GM23338 (cell line): ENCODE data around the gene ARSB. TPM values are rescaled to one million over a fixed set of nuclear protein-coding genes. Genes with fewer than 3 reads are reported as not detected.

ENCODE experiments used
- ATAC-seq: fragments of 200-7000 bp; cut with Tn5 transposase; 3 replicates; pipeline ENCODE4 v1.9.1; 2020
- DNase-seq: peaks from one replicate; pipeline ENCODE4 v3.0.0-alpha.2; 2015; ENCODE audit warnings: low spot score
- H2AFZ ChIP-seq: fragments of 200-600 bp; sonication (generic); 2 replicates; pipeline ENCODE4 v1.8.0; 2016; ENCODE audit warnings: antibody characterized with exemption, mild to moderate bottlenecking, moderate library complexity
- H3F3A ChIP-seq: fragments of 200-600 bp; sonication (generic); replicated peaks from 2 replicates; pipeline ENCODE4 v1.8.0; 2017; ENCODE audit warnings: antibody characterized with exemption, mixed run types, low read depth
- H3K27ac ChIP-seq: fragments of 200-600 bp; sonication (generic); 2 replicates; pipeline ENCODE4 v1.6.1; 2016; ENCODE audit warnings: low read depth
- H3K27me3 ChIP-seq: fragments of 200-600 bp; sonication (generic); 2 replicates; pipeline ENCODE4 v1.8.0; 2016; ENCODE audit warnings: mild to moderate bottlenecking, mixed run types, moderate library complexity; ENCODE audit not compliant: insufficient read depth
- H3K36me3 ChIP-seq: fragments of 200-600 bp; sonication (generic); 2 replicates; pipeline ENCODE4 v1.8.0; 2016; ENCODE audit warnings: mild to moderate bottlenecking; ENCODE audit not compliant: insufficient read depth
- H3K4me1 ChIP-seq: fragments of 200-600 bp; sonication (generic); 2 replicates; pipeline ENCODE4 v1.8.0; 2016; ENCODE audit warnings: mild to moderate bottlenecking, moderate library complexity; ENCODE audit not compliant: insufficient read depth
- H3K4me2 ChIP-seq: fragments of 200-600 bp; sonication (generic); 2 replicates; pipeline ENCODE4 v1.7.1; 2017; ENCODE audit warnings: mixed run types
- H3K4me3 ChIP-seq: fragments of 200-600 bp; sonication (generic); 2 replicates; pipeline ENCODE4 v1.6.1; 2016; ENCODE audit warnings: mixed run types
- H3K79me2 ChIP-seq: fragments of 200-600 bp; sonication (generic); replicated peaks from 2 replicates; pipeline ENCODE4 v1.8.0; 2017; ENCODE audit warnings: mild to moderate bottlenecking; ENCODE audit not compliant: insufficient read depth
- H3K9me2 ChIP-seq: fragments of 200-600 bp; sonication (generic); 2 replicates; pipeline ENCODE4 v1.8.0; 2017; ENCODE audit not compliant: insufficient read depth
- H4K20me1 ChIP-seq: fragments of 200-600 bp; sonication (generic); replicated peaks from 2 replicates; pipeline ENCODE4 v1.8.0; 2017; ENCODE audit warnings: mild to moderate bottlenecking; ENCODE audit not compliant: insufficient read depth
- H3K27ac Mint-ChIP-seq: 2 replicates; pipeline ENCODE4 v1.8.0; 2020; ENCODE audit warnings: inconsistent platforms, mild to moderate bottlenecking, moderate library complexity, mixed read lengths
- H3K27me3 Mint-ChIP-seq: 3 replicates; pipeline ENCODE4 v1.8.0; 2022; ENCODE audit warnings: low read depth, mild to moderate bottlenecking, moderate library complexity, mixed read lengths, inconsistent platforms; ENCODE audit not compliant: insufficient read depth, poor library complexity
- H3K36me3 Mint-ChIP-seq: 3 replicates; pipeline ENCODE4 v1.8.0; 2021; ENCODE audit warnings: low read depth, mild to moderate bottlenecking, inconsistent platforms, moderate library complexity, mixed read lengths
- H3K4me1 Mint-ChIP-seq: 3 replicates; pipeline ENCODE4 v1.8.0; 2020; ENCODE audit warnings: mild to moderate bottlenecking, inconsistent platforms, mixed read lengths
- H3K4me3 Mint-ChIP-seq: 3 replicates; pipeline ENCODE4 v1.8.0; 2021; ENCODE audit warnings: moderate library complexity, mild to moderate bottlenecking, inconsistent platforms, mixed read lengths
- H3K9me3 Mint-ChIP-seq: 3 replicates; pipeline ENCODE4 v1.8.0; 2020; ENCODE audit warnings: moderate library complexity, mild to moderate bottlenecking, inconsistent platforms, mixed read lengths
- CREB1 ChIP-seq: fragments of 250-450 bp; sonication (Bioruptor Pico); IDR thresholded peaks from 2 replicates; pipeline ENCODE4 v1.5.0; 2020; ENCODE audit warnings: low read depth, mild to moderate bottlenecking, moderate library complexity
- EZH2 ChIP-seq: fragments of 200-600 bp; sonication (generic); IDR thresholded peaks from one replicate; pipeline ENCODE4 v1.8.0; 2017; ENCODE audit warnings: antibody characterized with exemption, mild to moderate bottlenecking, low read depth; ENCODE audit not compliant: unreplicated experiment
- EZH2phosphoT487 ChIP-seq: fragments of 200-600 bp; sonication (generic); IDR thresholded peaks from one replicate; pipeline ENCODE4 v1.8.1; 2018; ENCODE audit warnings: antibody characterized with exemption; ENCODE audit not compliant: unreplicated experiment
- NANOG ChIP-seq: IDR thresholded peaks from 2 replicates; pipeline ENCODE4 v1.6.1; 2016; ENCODE audit warnings: antibody characterized with exemption, borderline replicate concordance
- POLR2AphosphoS5 ChIP-seq: IDR thresholded peaks from 2 replicates; pipeline ENCODE4 v1.6.1; 2016; ENCODE audit warnings: antibody characterized with exemption, low read depth
- STAT1 ChIP-seq: IDR thresholded peaks from one replicate; pipeline ENCODE4 v1.6.1; 2016; ENCODE audit warnings: antibody characterized with exemption; ENCODE audit not compliant: unreplicated experiment
- ZNF462 ChIP-seq: fragments of 250-450 bp; sonication (Bioruptor Pico); IDR thresholded peaks from 2 replicates; pipeline ENCODE4 v1.5.0; 2020; ENCODE audit warnings: mild to moderate bottlenecking, moderate library complexity
- polyA plus RNA-seq: library from polyadenylated mRNA; unstranded; fragments of >200 nt; fragmentation: Nextera tagmentation; extraction: Ambion mirVana; gene quantifications from 2 replicates; pipeline ENCODE4 v1.2.1, GENCODE V29; 2016
- total RNA-seq: library from RNA; depleted of rRNA; stranded (reverse); fragments of >200 nt; shearing (Covaris generic); gene quantifications from 2 replicates; pipeline ENCODE4 v1.2.3, GENCODE V29; 2014
- TF ChIP-seq, protein P1 (sequence below), 2 experiments: fragments of 200-600 bp in 1 of 2; sonication (generic) in 1 of 2; conservative IDR thresholded peaks; 2 replicates each; pipeline versions ENCODE4 v1.5.1 to v1.6.1; 2016 to 2017; ENCODE audit warnings: antibody characterized with exemption in 2 of 2, low read depth in 2 of 2, mild to moderate bottlenecking in 2 of 2, moderate library complexity in 1 of 2
- TF ChIP-seq, protein P2 (sequence below): IDR thresholded peaks from one replicate; pipeline ENCODE4 v1.6.1; 2018; ENCODE audit warnings: antibody characterized with exemption; ENCODE audit not compliant: unreplicated experiment

ARSB gene
- total and polyA plus RNA-seq, 2 experiments from 2014 or later, result 7.4 to 24.6 TPM

- TF ChIP-seq EZH2phosphoT487 (no peak), NANOG (no peak), STAT1 (no peak), EZH2 (no peak), CREB1 (CRISPR knock-in tag) (no peak), POLR2AphosphoS5 (no peak)
- TF ChIP-seq, protein P1, sequence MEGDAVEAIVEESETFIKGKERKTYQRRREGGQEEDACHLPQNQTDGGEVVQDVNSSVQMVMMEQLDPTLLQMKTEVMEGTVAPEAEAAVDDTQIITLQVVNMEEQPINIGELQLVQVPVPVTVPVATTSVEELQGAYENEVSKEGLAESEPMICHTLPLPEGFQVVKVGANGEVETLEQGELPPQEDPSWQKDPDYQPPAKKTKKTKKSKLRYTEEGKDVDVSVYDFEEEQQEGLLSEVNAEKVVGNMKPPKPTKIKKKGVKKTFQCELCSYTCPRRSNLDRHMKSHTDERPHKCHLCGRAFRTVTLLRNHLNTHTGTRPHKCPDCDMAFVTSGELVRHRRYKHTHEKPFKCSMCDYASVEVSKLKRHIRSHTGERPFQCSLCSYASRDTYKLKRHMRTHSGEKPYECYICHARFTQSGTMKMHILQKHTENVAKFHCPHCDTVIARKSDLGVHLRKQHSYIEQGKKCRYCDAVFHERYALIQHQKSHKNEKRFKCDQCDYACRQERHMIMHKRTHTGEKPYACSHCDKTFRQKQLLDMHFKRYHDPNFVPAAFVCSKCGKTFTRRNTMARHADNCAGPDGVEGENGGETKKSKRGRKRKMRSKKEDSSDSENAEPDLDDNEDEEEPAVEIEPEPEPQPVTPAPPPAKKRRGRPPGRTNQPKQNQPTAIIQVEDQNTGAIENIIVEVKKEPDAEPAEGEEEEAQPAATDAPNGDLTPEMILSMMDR (conservative IDR thresholded peaks at IDR 0.05; ENCODE audit: low read depth in 2 of 2), result no peak
- TF ChIP-seq, protein P2, sequence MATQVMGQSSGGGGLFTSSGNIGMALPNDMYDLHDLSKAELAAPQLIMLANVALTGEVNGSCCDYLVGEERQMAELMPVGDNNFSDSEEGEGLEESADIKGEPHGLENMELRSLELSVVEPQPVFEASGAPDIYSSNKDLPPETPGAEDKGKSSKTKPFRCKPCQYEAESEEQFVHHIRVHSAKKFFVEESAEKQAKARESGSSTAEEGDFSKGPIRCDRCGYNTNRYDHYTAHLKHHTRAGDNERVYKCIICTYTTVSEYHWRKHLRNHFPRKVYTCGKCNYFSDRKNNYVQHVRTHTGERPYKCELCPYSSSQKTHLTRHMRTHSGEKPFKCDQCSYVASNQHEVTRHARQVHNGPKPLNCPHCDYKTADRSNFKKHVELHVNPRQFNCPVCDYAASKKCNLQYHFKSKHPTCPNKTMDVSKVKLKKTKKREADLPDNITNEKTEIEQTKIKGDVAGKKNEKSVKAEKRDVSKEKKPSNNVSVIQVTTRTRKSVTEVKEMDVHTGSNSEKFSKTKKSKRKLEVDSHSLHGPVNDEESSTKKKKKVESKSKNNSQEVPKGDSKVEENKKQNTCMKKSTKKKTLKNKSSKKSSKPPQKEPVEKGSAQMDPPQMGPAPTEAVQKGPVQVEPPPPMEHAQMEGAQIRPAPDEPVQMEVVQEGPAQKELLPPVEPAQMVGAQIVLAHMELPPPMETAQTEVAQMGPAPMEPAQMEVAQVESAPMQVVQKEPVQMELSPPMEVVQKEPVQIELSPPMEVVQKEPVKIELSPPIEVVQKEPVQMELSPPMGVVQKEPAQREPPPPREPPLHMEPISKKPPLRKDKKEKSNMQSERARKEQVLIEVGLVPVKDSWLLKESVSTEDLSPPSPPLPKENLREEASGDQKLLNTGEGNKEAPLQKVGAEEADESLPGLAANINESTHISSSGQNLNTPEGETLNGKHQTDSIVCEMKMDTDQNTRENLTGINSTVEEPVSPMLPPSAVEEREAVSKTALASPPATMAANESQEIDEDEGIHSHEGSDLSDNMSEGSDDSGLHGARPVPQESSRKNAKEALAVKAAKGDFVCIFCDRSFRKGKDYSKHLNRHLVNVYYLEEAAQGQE, result no peak
Observed at GRCh38 chr5:78959767-78960166, 25.3 kb downstream of the ARSB start (continued).

GRCh38 chr5:78958672-78959445 is 26.3 kb downstream of the ARSB start:
- peaks cover 4% of the 10 kb centered on the region; the same call in 2 of the 3 replicates for H3K36me3 Mint-ChIP-seq
- no peaks in the 10 kb centered on the region for H3K36me3 ChIP-seq
- H3K4me3 ChIP-seq, result no peak overlapping the region
- no peak overlapping the region for H3K4me2 ChIP-seq
- H3K9me3 Mint-ChIP-seq, result no peaks in the 10 kb centered on the region
- no peaks in the 10 kb centered on the region for H3K27me3 ChIP-seq
- H3F3A ChIP-seq, result no peaks in the 10 kb centered on the region
- H3K9me2 ChIP-seq, result no peaks in the 10 kb centered on the region
- ATAC-seq, result no peak
- H2AFZ ChIP-seq, result no peak overlapping the region
- no peaks in the 10 kb centered on the region for H3K79me2 ChIP-seq
- H3K4me3 Mint-ChIP-seq, result no peak overlapping the region
- no peak for TF ChIP-seq ZNF462 (CRISPR knock-in tag)
- TF ChIP-seq POLR2AphosphoS5, result no peak
- H3K27ac Mint-ChIP-seq, result no peak overlapping the region
- peaks cover 4% of the 10 kb centered on the region; the same call in 1 of the 3 replicates for H3K4me1 Mint-ChIP-seq
- no peaks in the 10 kb centered on the region for H4K20me1 ChIP-seq
- DNase-seq, result no peak
- H3K27ac ChIP-seq, result no peak overlapping the region
- peaks cover 4% of the 10 kb centered on the region; the same call in 1 of the 2 replicates for H3K4me1 ChIP-seq
- H3K27me3 Mint-ChIP-seq, result no peaks in the 10 kb centered on the region
